OCI-LY3 (cell line): Measurements from ENCODE around the gene GPC3.
A peak's percentile ranks its signal among the peaks of the same experiment; 100 is the strongest.

Source experiments
- H2AFZ ChIP-seq: fragments of 200-600, 300-600 bp; shearing (Covaris generic); 2 replicates; pipeline ENCODE4 v1.6.0; 2014; ENCODE audit warnings: antibody characterized with exemption, low read depth, low read length
- H3K27ac ChIP-seq: fragments of 200-600, 300-600 bp; sonication (generic); 2 replicates; pipeline ENCODE4 v1.5.1; 2014; ENCODE audit warnings: mild to moderate bottlenecking, low read length, moderate library complexity, mixed read lengths
- H3K27me3 ChIP-seq: fragments of 200-600, 300-600 bp; sonication (generic); 2 replicates; pipeline ENCODE4 v1.6.1; 2014; ENCODE audit warnings: low read depth, low read length, mixed read lengths
- H3K36me3 ChIP-seq: fragments of 200-600, 300-600 bp; sonication (generic); replicated peaks from 2 replicates; pipeline ENCODE3; 2014; ENCODE audit warnings: low read depth, low read length, mixed read lengths
- H3K4me1 ChIP-seq: fragments of 300-600, 200-600 bp; sonication (generic); 2 replicates; pipeline ENCODE4 v1.6.1; 2014; ENCODE audit warnings: low read length, mixed read lengths
- H3K4me2 ChIP-seq: fragments of 200-600, 300-600 bp; sonication (generic); 2 replicates; pipeline ENCODE4 v1.6.1; 2014; ENCODE audit warnings: low read length, mixed read lengths
- H3K4me3 ChIP-seq: fragments of 300-600, 200-600 bp; sonication (generic); 2 replicates; pipeline ENCODE4 v1.5.1; 2014; ENCODE audit warnings: antibody characterized with exemption, mild to moderate bottlenecking, low read length, moderate library complexity
- H3K79me2 ChIP-seq: fragments of 300-600, 200-600 bp; shearing (Covaris generic); 2 replicates; pipeline ENCODE4 v1.6.1; 2014; ENCODE audit warnings: mild to moderate bottlenecking, low read length, mixed read lengths
- H3K9ac ChIP-seq: fragments of 300-600, 200-600 bp; shearing (Covaris generic); 2 replicates; pipeline ENCODE4 v1.6.0; 2014; ENCODE audit warnings: mild to moderate bottlenecking, low read length, moderate library complexity
- H3K9me3 ChIP-seq: fragments of 200-600, 300-600 bp; shearing (Covaris generic); 2 replicates; pipeline ENCODE4 v1.6.1; 2014; ENCODE audit warnings: low read length, mixed read lengths; ENCODE audit not compliant: insufficient read depth
- H4K20me1 ChIP-seq: fragments of 200-600, 300-600 bp; sonication (generic); 2 replicates; pipeline ENCODE4 v1.6.1; 2016; ENCODE audit warnings: low read length, mixed read lengths; ENCODE audit not compliant: insufficient read depth
- EZH2phosphoT487 ChIP-seq: fragments of 200-600 bp; shearing (Covaris generic); IDR thresholded peaks from 2 replicates; pipeline ENCODE4 v1.6.1; 2018; ENCODE audit warnings: antibody characterized with exemption, mixed run types, low read depth
- TF ChIP-seq, protein P1 (sequence below): fragments of 200-600, 300-600 bp; sonication (generic); IDR thresholded peaks from 2 replicates; pipeline ENCODE4 v1.5.1; 2014; ENCODE audit warnings: antibody characterized with exemption, low read length, low read depth

Gene GPC3

DNA sequence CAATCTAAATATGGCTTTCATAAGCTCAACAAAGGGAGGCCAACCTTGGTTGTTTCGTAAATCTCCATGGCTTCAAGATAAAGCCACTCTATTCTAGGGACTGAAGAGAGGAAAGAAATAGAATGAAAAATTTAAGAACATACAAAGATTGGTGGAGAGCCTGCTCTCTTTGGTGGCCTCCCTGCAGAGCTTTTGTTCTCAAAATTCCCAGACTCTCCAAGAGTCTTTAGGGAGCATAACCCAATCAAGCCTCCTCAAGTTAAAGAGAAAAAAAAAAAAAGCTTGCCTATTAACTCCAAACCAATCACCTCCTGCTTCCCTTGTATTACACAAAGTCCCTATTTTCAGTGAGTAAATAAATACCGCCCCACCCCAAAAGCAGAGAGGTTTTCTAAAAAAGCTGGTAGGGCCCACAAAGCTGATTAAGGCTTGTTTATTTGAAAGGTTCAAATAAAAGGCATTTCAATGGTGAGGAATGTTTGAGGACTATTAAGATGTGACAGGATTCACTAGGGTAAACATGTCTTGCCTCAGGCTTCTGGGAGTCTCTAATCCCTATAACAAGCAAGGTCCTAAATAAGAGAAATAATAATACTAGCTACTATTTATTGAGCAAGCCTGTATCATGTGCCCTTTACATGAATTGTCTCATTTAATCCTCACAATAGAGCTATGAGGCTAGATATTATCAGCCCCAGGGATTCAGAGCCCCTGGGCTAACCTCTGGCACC, 71.6 kb downstream of the GPC3 start:
- H3K79me2 ChIP-seq = no peaks in the 10 kb centered on the region
- H3K4me2 ChIP-seq = peak overlapping the region; percentile 12; the same call in 1 of the 2 replicates
- 0 out of 2 replicates have a peak overlapping the region, but pooled peaks have one; percentile 6 for H3K27ac ChIP-seq
- no peak overlapping the region for H2AFZ ChIP-seq
- peaks cover 65% of the 10 kb centered on the region for H3K4me1 ChIP-seq
- no peak overlapping the region for H3K4me3 ChIP-seq
- H3K9me3 ChIP-seq = no peaks in the 10 kb centered on the region
- H3K27me3 ChIP-seq = no peaks in the 10 kb centered on the region
- H4K20me1 ChIP-seq = no peaks in the 10 kb centered on the region
- TF ChIP-seq EZH2phosphoT487 = no peak
- TF ChIP-seq, protein P1, sequence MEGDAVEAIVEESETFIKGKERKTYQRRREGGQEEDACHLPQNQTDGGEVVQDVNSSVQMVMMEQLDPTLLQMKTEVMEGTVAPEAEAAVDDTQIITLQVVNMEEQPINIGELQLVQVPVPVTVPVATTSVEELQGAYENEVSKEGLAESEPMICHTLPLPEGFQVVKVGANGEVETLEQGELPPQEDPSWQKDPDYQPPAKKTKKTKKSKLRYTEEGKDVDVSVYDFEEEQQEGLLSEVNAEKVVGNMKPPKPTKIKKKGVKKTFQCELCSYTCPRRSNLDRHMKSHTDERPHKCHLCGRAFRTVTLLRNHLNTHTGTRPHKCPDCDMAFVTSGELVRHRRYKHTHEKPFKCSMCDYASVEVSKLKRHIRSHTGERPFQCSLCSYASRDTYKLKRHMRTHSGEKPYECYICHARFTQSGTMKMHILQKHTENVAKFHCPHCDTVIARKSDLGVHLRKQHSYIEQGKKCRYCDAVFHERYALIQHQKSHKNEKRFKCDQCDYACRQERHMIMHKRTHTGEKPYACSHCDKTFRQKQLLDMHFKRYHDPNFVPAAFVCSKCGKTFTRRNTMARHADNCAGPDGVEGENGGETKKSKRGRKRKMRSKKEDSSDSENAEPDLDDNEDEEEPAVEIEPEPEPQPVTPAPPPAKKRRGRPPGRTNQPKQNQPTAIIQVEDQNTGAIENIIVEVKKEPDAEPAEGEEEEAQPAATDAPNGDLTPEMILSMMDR = no peak
- no peak overlapping the region for H3K9ac ChIP-seq
- no peaks in the 10 kb centered on the region for H3K36me3 ChIP-seq

DNA sequence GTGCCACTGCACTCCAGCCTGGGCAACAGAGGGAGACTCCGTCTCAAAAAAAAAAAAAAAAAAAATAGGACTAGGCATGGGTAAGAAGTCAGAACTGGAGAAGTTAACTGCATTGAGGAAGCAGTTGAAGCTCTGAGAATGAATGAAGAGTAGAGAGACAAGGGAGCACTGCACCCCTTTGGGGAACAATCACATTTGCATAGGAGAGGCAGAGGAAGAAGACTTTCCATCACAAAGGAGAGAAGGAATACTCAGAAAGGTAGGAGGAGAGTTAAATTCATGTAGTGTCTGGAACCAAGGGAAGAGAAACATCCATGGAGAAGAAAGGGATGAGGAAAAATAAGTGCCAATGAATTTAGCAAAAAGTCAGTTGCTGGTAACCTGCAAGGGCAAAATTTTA, 72.4 kb downstream of the GPC3 start:
- no peak for TF ChIP-seq EZH2phosphoT487
- no peak overlapping the region for H2AFZ ChIP-seq
- H3K27me3 ChIP-seq = no peaks in the 10 kb centered on the region
- H3K79me2 ChIP-seq = no peaks in the 10 kb centered on the region
- 0 out of 2 replicates have a peak overlapping the region, but pooled peaks have one; percentile 6 for H3K27ac ChIP-seq
- no peak overlapping the region for H3K4me3 ChIP-seq
- no peaks in the 10 kb centered on the region for H3K9me3 ChIP-seq
- H3K4me2 ChIP-seq = 0 out of 2 replicates have a peak overlapping the region, but pooled peaks have one; percentile 12
- peaks cover 57% of the 10 kb centered on the region for H3K4me1 ChIP-seq
- H4K20me1 ChIP-seq = no peaks in the 10 kb centered on the region
- H3K9ac ChIP-seq = no peak overlapping the region
- no peaks in the 10 kb centered on the region for H3K36me3 ChIP-seq

DNA sequence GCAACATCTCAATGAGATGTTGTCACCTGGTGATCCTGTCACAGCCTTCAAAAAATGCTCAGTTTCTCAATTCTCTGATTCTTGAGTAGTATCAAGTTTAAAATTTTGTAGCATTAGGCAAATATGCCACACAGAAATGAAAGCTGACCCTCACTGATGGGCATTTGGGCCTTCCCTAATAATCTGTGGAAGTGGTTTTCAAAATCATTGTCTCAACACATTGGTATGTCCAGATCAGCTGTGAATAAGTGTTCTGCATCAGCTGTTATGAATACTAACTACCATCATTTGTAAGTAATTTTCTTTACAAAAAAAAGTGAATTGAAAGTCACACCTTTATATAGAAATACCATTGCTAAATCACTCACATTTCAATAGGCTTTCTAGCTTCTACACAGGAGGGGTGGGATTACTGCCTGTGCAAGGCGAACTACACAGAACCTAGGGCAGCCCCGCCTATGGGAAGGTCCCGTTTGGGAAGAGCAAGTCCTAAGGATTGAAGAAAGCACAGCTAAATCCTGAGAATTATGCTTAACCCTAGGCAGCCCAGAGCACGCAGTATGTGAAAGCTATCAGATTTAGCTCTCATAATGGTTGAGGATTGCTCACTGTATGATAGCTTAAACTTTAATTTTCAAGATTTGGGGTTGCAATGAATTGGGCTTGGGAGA, 73.4 kb downstream of the GPC3 start:
- Histone ChIP-seq H3K4me2 (peak overlapping the region; percentile 43), H4K20me1 (no peaks in the 10 kb centered on the region), H3K79me2 (no peaks in the 10 kb centered on the region), H3K27me3 (no peaks in the 10 kb centered on the region), H3K9ac (no peak overlapping the region), H2AFZ (no peak overlapping the region), H3K4me3 (no peak overlapping the region), H3K27ac (0 out of 2 replicates have a peak overlapping the region, but pooled peaks have one; percentile 14), H3K36me3 (no peaks in the 10 kb centered on the region), H3K9me3 (no peaks in the 10 kb centered on the region), H3K4me1 (peaks cover 47% of the 10 kb centered on the region)
- TF ChIP-seq EZH2phosphoT487 = no peak
- TF ChIP-seq, protein P1 = no peak

DNA sequence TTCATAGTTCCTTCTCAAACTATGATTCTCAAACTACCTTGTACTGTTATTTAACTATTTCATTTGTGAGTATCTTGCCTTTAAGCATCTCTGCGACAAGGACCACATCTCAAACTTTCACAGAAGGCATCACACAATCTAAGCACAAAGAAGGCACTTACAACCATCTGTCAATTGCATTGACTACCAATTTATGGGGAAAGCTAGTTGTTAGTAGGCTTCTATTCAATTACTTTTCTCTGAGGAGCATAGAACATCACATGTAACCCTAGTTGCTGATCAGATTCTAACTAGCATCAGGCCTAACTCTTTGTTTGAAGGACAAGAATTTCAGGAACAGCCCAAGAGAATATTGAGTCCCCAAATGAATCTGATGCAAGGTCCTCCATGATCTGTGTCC, 74.9 kb downstream of the GPC3 start:
- no peak overlapping the region for H3K4me3 ChIP-seq
- H3K27me3 ChIP-seq = no peaks in the 10 kb centered on the region
- peaks cover 40% of the 10 kb centered on the region for H3K4me1 ChIP-seq
- H3K36me3 ChIP-seq = no peaks in the 10 kb centered on the region
- TF ChIP-seq, protein P1 = no peak
- TF ChIP-seq EZH2phosphoT487 = no peak
- H3K79me2 ChIP-seq = no peaks in the 10 kb centered on the region
- no peaks in the 10 kb centered on the region for H4K20me1 ChIP-seq
- H3K9me3 ChIP-seq = no peaks in the 10 kb centered on the region
- H2AFZ ChIP-seq = no peak overlapping the region
- H3K27ac ChIP-seq = no peak overlapping the region
- H3K4me2 ChIP-seq = no peak overlapping the region
- H3K9ac ChIP-seq = no peak overlapping the region
